ENCODE measurements around the gene REN. TPM values are rescaled to one million over a fixed set of nuclear protein-coding genes. Genes with fewer than 3 reads are reported as not detected.
A peak's percentile ranks its signal among the peaks of the same experiment; 100 is the strongest.

The REN gene
- total and polyA plus RNA-seq, 2 donors (not counting 3 experiments of a cell fraction or from before 2014, with no cell fraction given) = 0.11 TPM; not detected in 1

GRCh38 chr1:204130178-204130577 lies 36.0 kb downstream of the REN start:
- H3K4me2 ChIP-seq (ENCODE audit: insufficient read depth, low read length) = no peak overlapping the region
- POLR2A ChIA-PET = interaction anchor here (0.6 to 1.5 kb wide), 3 partner anchors 34 to 1332 kb away, joined by 3 to 6 read pairs (median 4); no protein-coding TSS in a partner anchor
- CTCF ChIA-PET = interaction anchor here (0.6 to 19.0 kb wide), 11 partner anchors 9 to 269 kb away, joined by 3 to 903 read pairs (median 6); partner anchors contain the start of genes ETNK2, SNRPE and SOX13
- dilution Hi-C loops (cut with MboI; ENCODE audit: extremely low pct_ligation_motif_present, low sequenced_read_pairs) (loop anchor here (25.0 kb wide), 1 partner anchor 268 kb away; the partner anchor contains the start of gene SNRPE), intact Hi-C loops (cut with micrococcal nuclease) (loop anchor here (2.0 kb wide), 1 partner anchor 21 kb away; no protein-coding TSS in a partner anchor)
- no peak overlapping the region for H2AFZ ChIP-seq (ENCODE audit: low read depth, low read length)
- DNase-seq (ENCODE audit: low read depth, low spot score) (no peak), FAIRE-seq (no peak)
- no peaks in the 10 kb centered on the region for H3K9me3 ChIP-seq (replicated peaks; ENCODE audit: control insufficient read depth, insufficient read depth, low read length)
- peaks cover 26% of the 10 kb centered on the region for H3K4me1 ChIP-seq (ENCODE audit: control insufficient read depth, extremely low read depth, insufficient read depth, low read length)
- no peak overlapping the region for H3K4me3 ChIP-seq (replicated peaks in 1 of 3; ENCODE audit: insufficient read depth in 1 of 3, low read depth in 1 of 3, low read length in 3 of 3)
- peak overlapping the region; percentile 43 for H3K27ac ChIP-seq (ENCODE audit: insufficient read depth, low read depth, low read length)
- H3K79me2 ChIP-seq (ENCODE audit: control insufficient read depth, insufficient read depth, low read length) = no peaks in the 10 kb centered on the region
- H3K9me1 ChIP-seq (replicated peaks; ENCODE audit: control insufficient read depth, extremely low read depth, insufficient read depth, low read length) = no peaks in the 10 kb centered on the region
- no peaks in the 10 kb centered on the region for H4K20me1 ChIP-seq (replicated peaks; ENCODE audit: control insufficient read depth, extremely low read depth, insufficient read depth, low read length)
- BruUV-seq (replicated peaks) = no TSS peak
- TF ChIP-seq CTCF (IDR thresholded peaks at IDR 0.05; ENCODE audit: extremely low read depth in 1 of 2, insufficient read depth in 1 of 2, low read depth in 1 of 2, low read length in 2 of 2) (peak in 1 of 2 donors; percentile 5), POLR2AphosphoS5 (IDR thresholded peaks at IDR 0.05; ENCODE audit: insufficient read depth, low read depth, low read length) (no peak), EZH2 (IDR thresholded peaks at IDR 0.05; ENCODE audit: borderline replicate concordance, low read depth, low read length, severe bottlenecking) (no peak), JUN (IDR thresholded peaks at IDR 0.05; ENCODE audit: borderline replicate concordance, insufficient read depth, insufficient read length, low read depth) (no peak)
- peaks cover 0 to 15% of the 10 kb centered on the region in 2 experiments for H3K36me3 ChIP-seq (ENCODE audit: control insufficient read depth in 2 of 2, extremely low read depth in 1 of 2, insufficient read depth in 2 of 2, low read length in 2 of 2)
- no peak overlapping the region for H3K9ac ChIP-seq (replicated peaks; ENCODE audit: extremely low read depth, insufficient read depth, low read length)
- H3K27me3 ChIP-seq (ENCODE audit: control insufficient read depth in 2 of 2, insufficient read depth in 2 of 2, low read length in 2 of 2) = no peaks in the 10 kb centered on the region

Measured in endothelial cell of umbilical vein (primary cell).